Measurements from ENCODE around the gene CCDC82.

GRCh38 chr11:96367342-96367741 is 22.4 kb downstream of the CCDC82 start:
- TF ChIP-seq REST (IDR thresholded peaks at IDR 0.05; ENCODE audit: insufficient read depth in 1 of 2, low read depth in 2 of 2, low read length in 1 of 2) (no peak), CTCF (IDR thresholded peaks at IDR 0.05) (no peak)

Data from Panc1 (cell line).